HG03354 (cell line): ENCODE data around the gene MECP2.
"Not testable (repeated sequence)": the region's sequence is repeated elsewhere in the genome, so short reads cannot be mapped to it uniquely, and the experiment has no call there.

Experiments used
- ATAC-seq: cut with Tn5 transposase; IDR thresholded peaks from one replicate; pipeline ENCODE4 v1.9.1; 2021; ENCODE audit warnings: mild to moderate bottlenecking; ENCODE audit not compliant: unreplicated experiment, poor library complexity, severe bottlenecking

Gene MECP2

GRCh38 chrX:154004315-154004714 lies 93.2 kb downstream of the MECP2 start:
- no peak for ATAC-seq

GRCh38 chrX:154002215-154002719 lies 95.2 kb downstream of the MECP2 start:
- ATAC-seq = peak; percentile 61

GRCh38 chrX:154000051-154000450 lies 97.5 kb downstream of the MECP2 start:
- ATAC-seq = no peak

GRCh38 chrX:153999359-154000037 lies 98.0 kb downstream of the MECP2 start:
- no peak for ATAC-seq

- no peak for ATAC-seq
Observed at GRCh38 chrX:153995504-153995903, 102.0 kb downstream of the MECP2 start.

- ATAC-seq = not testable (repeated sequence)
Observed at GRCh38 chrX:153994398-153994797, 103.1 kb downstream of the MECP2 start.

- no peak for ATAC-seq
Observed at GRCh38 chrX:153993978-153994377, 103.5 kb downstream of the MECP2 start.

GRCh38 chrX:153993079-153993478 lies 104.4 kb downstream of the MECP2 start:
- no peak for ATAC-seq

GRCh38 chrX:153992180-153992579 lies 105.3 kb downstream of the MECP2 start:
- ATAC-seq = no peak

GRCh38 chrX:153991013-153991580 lies 106.4 kb downstream of the MECP2 start:
- no peak for ATAC-seq

- no peak for ATAC-seq
Observed at GRCh38 chrX:153989973-153990655, 107.4 kb downstream of the MECP2 start.

GRCh38 chrX:153988493-153988892 lies 109.0 kb downstream of the MECP2 start:
- ATAC-seq = no peak

- peak; percentile 37 for ATAC-seq
Observed at GRCh38 chrX:153984351-153985178, 113.0 kb downstream of the MECP2 start.

GRCh38 chrX:153983321-153983801 lies 114.2 kb downstream of the MECP2 start:
- no peak for ATAC-seq

GRCh38 chrX:153981771-153982533 lies 115.6 kb downstream of the MECP2 start:
- ATAC-seq = no peak

GRCh38 chrX:153981231-153981630 lies 116.3 kb downstream of the MECP2 start:
- no peak for ATAC-seq

GRCh38 chrX:153980394-153980793 lies 117.1 kb downstream of the MECP2 start:
- peak; percentile 58 for ATAC-seq

GRCh38 chrX:153974726-153975286 lies 122.7 kb downstream of the MECP2 start:
- no peak for ATAC-seq
